Cardiac fibroblast (primary cell): Measurements from ENCODE around the gene HIVEP2.

Experiments used
- DNase-seq, 2 donors: peaks; one replicate each; pipeline versions ENCODE4 v3.0.0 to v3.0.0-alpha.2; 2010; ENCODE audit warnings: low read depth in 2 of 2
- H3K4me3 ChIP-seq, 2 donors: replicated peaks in 1 of 2; 1 replicate in 1 of 2; 2 replicates in 1 of 2; pipeline ENCODE4 v1.5.1; 2011; ENCODE audit warnings: low read depth in 2 of 2, low read length in 2 of 2, mild to moderate bottlenecking in 2 of 2, moderate library complexity in 1 of 2
- TF ChIP-seq, protein P1 (sequence below): IDR thresholded peaks from one replicate; pipeline ENCODE4 v1.5.1; 2011; ENCODE audit warnings: low read depth, mild to moderate bottlenecking, low read length, inconsistent platforms

The HIVEP2 gene

DNA sequence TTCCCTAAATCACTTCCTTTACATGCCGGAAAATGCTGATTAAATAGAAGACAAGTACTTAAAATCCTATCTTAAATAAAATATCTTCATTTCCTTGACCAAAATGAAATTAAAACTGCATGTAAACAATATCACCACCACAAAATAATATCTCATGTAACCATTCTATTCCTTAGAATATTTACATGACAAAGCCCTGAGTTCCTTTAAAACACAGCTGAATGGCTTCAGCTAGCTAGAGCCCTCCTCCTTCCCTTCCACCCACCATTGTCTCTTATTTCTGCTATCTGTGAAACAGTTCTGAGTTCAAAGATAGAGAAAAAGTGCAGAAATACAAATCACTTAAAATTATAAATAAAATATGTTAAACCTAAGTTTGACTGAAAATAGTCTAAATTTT is 103.1 kb downstream of the HIVEP2 start:
- no peak for DNase-seq
- H3K4me3 ChIP-seq: no peak overlapping the region
- TF ChIP-seq, protein P1, sequence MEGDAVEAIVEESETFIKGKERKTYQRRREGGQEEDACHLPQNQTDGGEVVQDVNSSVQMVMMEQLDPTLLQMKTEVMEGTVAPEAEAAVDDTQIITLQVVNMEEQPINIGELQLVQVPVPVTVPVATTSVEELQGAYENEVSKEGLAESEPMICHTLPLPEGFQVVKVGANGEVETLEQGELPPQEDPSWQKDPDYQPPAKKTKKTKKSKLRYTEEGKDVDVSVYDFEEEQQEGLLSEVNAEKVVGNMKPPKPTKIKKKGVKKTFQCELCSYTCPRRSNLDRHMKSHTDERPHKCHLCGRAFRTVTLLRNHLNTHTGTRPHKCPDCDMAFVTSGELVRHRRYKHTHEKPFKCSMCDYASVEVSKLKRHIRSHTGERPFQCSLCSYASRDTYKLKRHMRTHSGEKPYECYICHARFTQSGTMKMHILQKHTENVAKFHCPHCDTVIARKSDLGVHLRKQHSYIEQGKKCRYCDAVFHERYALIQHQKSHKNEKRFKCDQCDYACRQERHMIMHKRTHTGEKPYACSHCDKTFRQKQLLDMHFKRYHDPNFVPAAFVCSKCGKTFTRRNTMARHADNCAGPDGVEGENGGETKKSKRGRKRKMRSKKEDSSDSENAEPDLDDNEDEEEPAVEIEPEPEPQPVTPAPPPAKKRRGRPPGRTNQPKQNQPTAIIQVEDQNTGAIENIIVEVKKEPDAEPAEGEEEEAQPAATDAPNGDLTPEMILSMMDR: no peak

GRCh38 chr6:142839686-142840040 is 105.3 kb downstream of the HIVEP2 start:
- no peak overlapping the region for H3K4me3 ChIP-seq
- peak in 1 of 2 donors; percentile 28 for DNase-seq
- TF ChIP-seq, protein P1: no peak

- no peak overlapping the region for H3K4me3 ChIP-seq
- TF ChIP-seq, protein P1: no peak
- DNase-seq: peak in 1 of 2 donors; percentile 75
These were observed 105.9 kb downstream of the HIVEP2 start for GRCh38 chr6:142838821-142839685.

DNA sequence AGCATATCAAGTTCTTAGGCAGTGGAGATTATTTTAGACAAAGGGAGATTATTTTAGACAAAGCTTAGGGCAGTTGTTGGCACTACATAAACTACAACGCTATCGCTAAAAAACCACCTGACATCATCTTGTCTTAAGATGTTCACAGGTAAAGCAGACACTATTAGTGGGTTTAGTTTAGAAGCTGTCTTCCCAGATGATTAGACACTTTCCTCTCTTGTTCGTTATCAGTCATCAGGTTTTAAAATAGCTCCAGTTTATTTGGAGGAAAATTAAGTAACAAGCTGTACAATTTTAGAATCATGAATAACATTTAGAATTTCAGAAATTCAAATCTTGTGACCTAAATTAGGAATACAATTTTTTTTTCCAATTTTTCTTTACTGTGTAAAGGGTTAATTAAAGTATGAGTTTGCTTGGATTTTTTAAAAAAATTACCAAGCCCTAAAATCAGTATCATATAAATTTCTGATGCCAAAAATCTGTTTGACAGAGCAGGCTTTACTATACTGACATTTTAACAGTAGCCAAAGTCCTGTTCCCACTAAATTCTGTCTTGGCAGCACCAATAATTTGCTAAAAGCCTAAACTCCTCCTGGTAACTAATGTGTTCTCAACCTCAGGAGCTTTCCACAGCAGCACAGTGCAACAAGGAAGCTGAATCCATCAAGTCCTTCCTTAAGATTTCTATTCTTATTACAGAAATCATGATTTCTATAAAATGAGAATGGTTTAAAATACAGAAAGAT is 109.0 kb downstream of the HIVEP2 start:
- H3K4me3 ChIP-seq: no peak overlapping the region
- no peak for DNase-seq
- TF ChIP-seq, protein P1: no peak

GRCh38 chr6:142834853-142835252 is 110.1 kb downstream of the HIVEP2 start:
- no peak overlapping the region for H3K4me3 ChIP-seq
- TF ChIP-seq, protein P1: no peak
- DNase-seq: no peak

- no peak overlapping the region for H3K4me3 ChIP-seq
- TF ChIP-seq, protein P1: no peak
- DNase-seq: no peak
These were observed 111.2 kb downstream of the HIVEP2 start for GRCh38 chr6:142833798-142834197.
